ENCODE measurements around the gene ANKRD13B.

- TF ChIP-seq CTCF (conservative IDR thresholded peaks at IDR 0.05) (no peak), ZFX (IDR thresholded peaks at IDR 0.05) (no peak)
Measured at GRCh38 chr17:29633886-29634285, 41.0 kb downstream of the ANKRD13B start.
